Panc1 (cell line): ENCODE measurements around the gene NPAS3. TPM values are rescaled to one million over a fixed set of nuclear protein-coding genes. Genes with fewer than 3 reads are reported as not detected.

Source experiments
- ATAC-seq: fragments of 200-7000 bp; cut with Tn5 transposase; 2 replicates; pipeline ENCODE4 v1.9.1; 2020; ENCODE audit warnings: mild to moderate bottlenecking, moderate library complexity
- BruUV-seq: library from RNA; stranded (reverse); fragments of 400-500 nt; replicated peaks from 2 replicates; lab custom pipeline; 2021; lab: Mats Ljungman, UMichigan
- CTCF ChIA-PET: fragments of 300-600 bp; sonication (Branson Sonifier 250); formaldehyde crosslinking; loops from one replicate; lab custom pipeline; 2022; ENCODE audit warnings: antibody characterized with exemption; lab: Charles Lee
- POLR2A ChIA-PET: fragments of 300-600 bp; sonication (Branson Sonifier 250); formaldehyde crosslinking; loops from one replicate; lab custom pipeline; 2022; ENCODE audit warnings: antibody characterized with exemption; lab: Charles Lee
- DNase-seq: peaks from one replicate; pipeline ENCODE4 v3.0.0-alpha.2; 2010; ENCODE audit warnings: low read depth, low spot score
- H3K27ac ChIP-seq: 2 replicates; pipeline ENCODE4 v1.5.1; 2011; ENCODE audit warnings: mild to moderate bottlenecking, low read length, inconsistent platforms
- H3K27me3 ChIP-seq: fragments of 200-500 bp; sonication (Bioruptor generic); 2 replicates; pipeline ENCODE4 v1.6.0; 2014; ENCODE audit warnings: low read length, inconsistent platforms; ENCODE audit not compliant: control insufficient read depth, insufficient read depth
- H3K36me3 ChIP-seq: fragments of 200-500 bp; sonication (Bioruptor generic); 2 replicates; pipeline ENCODE4 v1.5.1; 2014; ENCODE audit warnings: inconsistent platforms, mild to moderate bottlenecking, low read length, moderate library complexity; ENCODE audit not compliant: control insufficient read depth, insufficient read depth
- H3K4me1 ChIP-seq: 2 replicates; pipeline ENCODE4 v1.5.1; 2011; ENCODE audit warnings: inconsistent platforms, mild to moderate bottlenecking, low read length, moderate library complexity; ENCODE audit not compliant: control insufficient read depth, insufficient read depth
- H3K4me3 ChIP-seq, 2 experiments: 2 replicates each; pipeline ENCODE4 v1.5.1; 2011 to 2012; ENCODE audit warnings: low read depth in 2 of 2, low read length in 2 of 2, mild to moderate bottlenecking in 2 of 2, inconsistent platforms in 1 of 2, moderate library complexity in 1 of 2
- H3K9me3 ChIP-seq: fragments of 200-500 bp; sonication (Bioruptor generic); 2 replicates; pipeline ENCODE4 v1.5.1; 2014; ENCODE audit warnings: low read depth, mild to moderate bottlenecking, inconsistent platforms, low read length, moderate library complexity; ENCODE audit not compliant: control insufficient read depth, insufficient read depth
- CTCF ChIP-seq: fragments of 450-650 bp; IDR thresholded peaks from 2 replicates; pipeline ENCODE4 v1.5.1; 2017; ENCODE audit warnings: mild to moderate bottlenecking
- POLR2AphosphoS5 ChIP-seq: IDR thresholded peaks from 2 replicates; pipeline ENCODE4 v1.6.1; 2012; ENCODE audit warnings: mild to moderate bottlenecking, low read depth, low read length, moderate library complexity
- SIN3A ChIP-seq: IDR thresholded peaks from 2 replicates; pipeline ENCODE4 v1.6.1; 2012; ENCODE audit warnings: low read depth, mild to moderate bottlenecking, low read length, moderate library complexity, borderline replicate concordance; ENCODE audit not compliant: insufficient read depth
- TCF7L2 ChIP-seq: IDR thresholded peaks from 2 replicates; pipeline ENCODE4 v1.6.1; 2011; ENCODE audit warnings: mild to moderate bottlenecking, low read depth, low read length, inconsistent platforms
- in situ Hi-C: cut with HindIII; loops from 2 replicates; pipeline ENCODE4 v1.10.0; 2016; ENCODE audit warnings: low sequenced_read_pairs, low pct_unique_long_range_greater_than_20kb
- intact Hi-C: fragments of 100-400 bp; cut with micrococcal nuclease; formaldehyde crosslinking; loops from one replicate; pipeline ENCODE4 v1.10.0; 2022; ENCODE audit not compliant: unreplicated experiment
- total RNA-seq: library from RNA; stranded (reverse); gene quantifications from one replicate; pipeline ENCODE4 v1.2.1, GENCODE V29; 2021; ENCODE audit not compliant: unreplicated experiment
- TF ChIP-seq, protein P1 (sequence below), 2 experiments: IDR thresholded peaks; 2 replicates each; pipeline ENCODE4 v1.6.1; 2011 to 2012; ENCODE audit warnings: low read depth in 2 of 2, control low read depth in 1 of 2, low read length in 1 of 2, mild to moderate bottlenecking in 1 of 2, moderate library complexity in 1 of 2; ENCODE audit not compliant: insufficient read depth in 1 of 2

NPAS3 gene
- total RNA-seq, 1 experiment from 2014 or later, result 0.23 TPM

GRCh38 chr14:33175951-33176350, 237.3 kb downstream of the NPAS3 start:
- no peak for TF ChIP-seq POLR2AphosphoS5
- TF ChIP-seq TCF7L2, result no peak
- TF ChIP-seq, protein P1, sequence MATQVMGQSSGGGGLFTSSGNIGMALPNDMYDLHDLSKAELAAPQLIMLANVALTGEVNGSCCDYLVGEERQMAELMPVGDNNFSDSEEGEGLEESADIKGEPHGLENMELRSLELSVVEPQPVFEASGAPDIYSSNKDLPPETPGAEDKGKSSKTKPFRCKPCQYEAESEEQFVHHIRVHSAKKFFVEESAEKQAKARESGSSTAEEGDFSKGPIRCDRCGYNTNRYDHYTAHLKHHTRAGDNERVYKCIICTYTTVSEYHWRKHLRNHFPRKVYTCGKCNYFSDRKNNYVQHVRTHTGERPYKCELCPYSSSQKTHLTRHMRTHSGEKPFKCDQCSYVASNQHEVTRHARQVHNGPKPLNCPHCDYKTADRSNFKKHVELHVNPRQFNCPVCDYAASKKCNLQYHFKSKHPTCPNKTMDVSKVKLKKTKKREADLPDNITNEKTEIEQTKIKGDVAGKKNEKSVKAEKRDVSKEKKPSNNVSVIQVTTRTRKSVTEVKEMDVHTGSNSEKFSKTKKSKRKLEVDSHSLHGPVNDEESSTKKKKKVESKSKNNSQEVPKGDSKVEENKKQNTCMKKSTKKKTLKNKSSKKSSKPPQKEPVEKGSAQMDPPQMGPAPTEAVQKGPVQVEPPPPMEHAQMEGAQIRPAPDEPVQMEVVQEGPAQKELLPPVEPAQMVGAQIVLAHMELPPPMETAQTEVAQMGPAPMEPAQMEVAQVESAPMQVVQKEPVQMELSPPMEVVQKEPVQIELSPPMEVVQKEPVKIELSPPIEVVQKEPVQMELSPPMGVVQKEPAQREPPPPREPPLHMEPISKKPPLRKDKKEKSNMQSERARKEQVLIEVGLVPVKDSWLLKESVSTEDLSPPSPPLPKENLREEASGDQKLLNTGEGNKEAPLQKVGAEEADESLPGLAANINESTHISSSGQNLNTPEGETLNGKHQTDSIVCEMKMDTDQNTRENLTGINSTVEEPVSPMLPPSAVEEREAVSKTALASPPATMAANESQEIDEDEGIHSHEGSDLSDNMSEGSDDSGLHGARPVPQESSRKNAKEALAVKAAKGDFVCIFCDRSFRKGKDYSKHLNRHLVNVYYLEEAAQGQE (IDR thresholded peaks at IDR 0.05; ENCODE audit: insufficient read depth in 1 of 2, low read depth in 2 of 2, low read length in 1 of 2), result no peak
- no peak for TF ChIP-seq SIN3A
- no peak for TF ChIP-seq CTCF
- ATAC-seq (no peak), DNase-seq (no peak)
- no peaks in the 10 kb centered on the region for H3K9me3 ChIP-seq
- intact Hi-C loops (no loop called here), in situ Hi-C loops (no loop called here)
- no peaks in the 10 kb centered on the region for H3K27me3 ChIP-seq
- ChIA-PET POLR2A (no interaction called here), CTCF (interaction anchor here (0.6 kb wide), 1 partner anchor 1332 kb away, joined by 3 read pairs; no protein-coding TSS in a partner anchor)
- BruUV-seq, result no TSS peak
- no peak overlapping the region for H3K4me3 ChIP-seq
- H3K4me1 ChIP-seq, result no peaks in the 10 kb centered on the region
- H3K27ac ChIP-seq, result no peak overlapping the region
- no peaks in the 10 kb centered on the region for H3K36me3 ChIP-seq

DNA sequence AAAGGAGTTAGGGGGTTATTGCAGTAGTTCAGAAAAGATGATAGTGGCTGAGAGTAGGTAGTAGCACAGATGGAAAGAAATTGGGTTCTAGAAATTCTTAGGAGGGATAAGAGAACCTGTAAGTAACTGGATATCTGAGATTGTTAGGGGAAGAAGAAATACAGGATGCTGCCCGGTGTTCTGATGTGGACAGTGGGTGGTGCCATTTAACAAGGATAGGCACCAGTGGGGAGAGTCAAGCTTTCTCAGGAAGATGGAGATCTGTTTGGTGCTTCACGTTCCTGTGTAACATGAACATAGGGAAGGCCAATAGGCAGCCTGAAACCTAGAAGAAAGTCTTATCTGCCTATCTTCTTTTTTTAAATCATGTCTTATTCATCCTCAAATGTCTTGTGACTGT, 245.9 kb downstream of the NPAS3 start:
- H3K9me3 ChIP-seq, result no peaks in the 10 kb centered on the region
- no peaks in the 10 kb centered on the region for H3K36me3 ChIP-seq
- in situ Hi-C loops (no loop called here), intact Hi-C loops (no loop called here)
- no peak overlapping the region for H3K27ac ChIP-seq
- ChIA-PET CTCF (no interaction called here), POLR2A (no interaction called here)
- no peak for ATAC-seq
- BruUV-seq, result no TSS peak
- no peak for DNase-seq
- TF ChIP-seq TCF7L2, result no peak
- no peak for TF ChIP-seq POLR2AphosphoS5
- no peak for TF ChIP-seq CTCF
- TF ChIP-seq, protein P1 (IDR thresholded peaks at IDR 0.05; ENCODE audit: insufficient read depth in 1 of 2, low read depth in 2 of 2, low read length in 1 of 2), result no peak
- no peak for TF ChIP-seq SIN3A
- no peaks in the 10 kb centered on the region for H3K27me3 ChIP-seq
- no peaks in the 10 kb centered on the region for H3K4me1 ChIP-seq
- H3K4me3 ChIP-seq, result no peak overlapping the region
